GM12892 (cell line): Measurements from ENCODE around the gene CDC42BPB.

Experiments
- POLR2A ChIP-seq: IDR thresholded peaks from 2 replicates; pipeline ENCODE4 v1.6.1; 2011; ENCODE audit warnings: low read depth, low read length, control low read depth
- POLR2AphosphoS5 ChIP-seq: IDR thresholded peaks from 2 replicates; pipeline ENCODE4 v1.6.1; 2011; ENCODE audit warnings: low read depth, low read length, control low read depth
- TAF1 ChIP-seq: IDR thresholded peaks from 2 replicates; pipeline ENCODE4 v1.6.1; 2011; ENCODE audit warnings: low read depth, mild to moderate bottlenecking, control low read depth, low read length, borderline replicate concordance

DNA sequence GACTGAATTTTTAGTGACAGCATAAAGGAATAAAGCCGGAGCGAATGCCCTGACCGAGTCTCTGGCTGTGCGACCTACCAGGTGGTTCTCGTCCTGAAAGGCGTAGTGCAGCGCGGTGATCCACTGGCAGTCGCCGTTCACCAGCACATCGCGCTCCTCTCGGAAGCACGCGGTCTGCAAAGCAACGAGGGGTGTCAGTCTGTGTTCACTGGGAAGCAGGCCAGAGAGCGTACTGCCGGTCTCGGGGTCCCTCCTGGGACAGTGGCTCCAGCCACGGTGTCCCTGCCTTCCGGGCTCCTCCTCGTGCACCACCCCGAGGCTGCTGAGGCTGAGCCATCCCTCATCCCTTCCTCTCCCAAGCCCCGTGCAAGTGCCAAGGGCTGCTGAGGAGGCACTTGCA, 53.5 kb downstream of the CDC42BPB start:
- TF ChIP-seq POLR2A = no peak
- TF ChIP-seq POLR2AphosphoS5 = no peak
- no peak for TF ChIP-seq TAF1
